ENCODE measurements around the gene ARL11.

The ARL11 gene

DNA sequence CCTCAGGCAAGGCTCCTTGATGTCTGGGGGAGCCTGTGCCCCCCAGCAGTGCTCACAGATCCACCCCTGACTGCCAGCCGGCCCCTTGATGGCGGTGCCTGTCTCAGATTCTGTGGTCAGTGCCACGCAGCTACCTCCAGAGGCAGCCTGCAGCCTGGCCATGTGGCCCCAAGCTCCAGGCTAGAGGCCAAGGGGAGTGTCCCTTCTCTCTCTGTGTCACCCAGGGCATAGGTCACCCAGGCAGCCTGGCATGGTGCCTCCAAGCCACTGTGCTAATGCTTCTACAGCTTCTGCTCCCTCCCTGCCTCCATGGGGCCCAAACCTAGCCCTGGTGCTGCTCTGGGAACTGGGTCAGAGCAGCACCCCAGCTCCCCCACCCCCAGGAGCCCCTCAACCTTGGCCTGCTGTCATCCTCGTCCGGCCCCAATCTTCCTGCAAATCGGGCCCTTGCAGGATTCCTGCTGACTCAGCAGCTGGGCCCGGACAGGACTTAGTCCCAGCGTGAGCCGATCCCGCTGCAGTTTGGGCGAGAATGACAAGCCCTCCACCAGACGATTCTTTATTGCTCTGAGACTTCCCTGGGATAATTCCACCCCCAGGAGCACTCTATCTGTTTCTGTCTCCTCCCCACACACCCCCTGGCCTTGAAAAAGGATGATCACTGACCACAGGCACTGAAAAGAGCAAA, 2.8 kb upstream of the ARL11 start:
- H3K4me3 Mint-ChIP-seq: no peak overlapping the region
- no peaks in the 10 kb centered on the region for H3K9me3 Mint-ChIP-seq
- CTCF ChIA-PET: interaction anchor here (1.6 kb wide), 1 partner anchor 8 kb away, joined by 3 read pairs; no protein-coding TSS in a partner anchor
- DNase-seq: no peak
- H3K36me3 Mint-ChIP-seq: no peaks in the 10 kb centered on the region
- H3K27ac Mint-ChIP-seq: no peak overlapping the region
- peaks cover 19% of the 10 kb centered on the region for H3K27me3 Mint-ChIP-seq
- H3K4me1 Mint-ChIP-seq: peaks cover 18% of the 10 kb centered on the region

DNA sequence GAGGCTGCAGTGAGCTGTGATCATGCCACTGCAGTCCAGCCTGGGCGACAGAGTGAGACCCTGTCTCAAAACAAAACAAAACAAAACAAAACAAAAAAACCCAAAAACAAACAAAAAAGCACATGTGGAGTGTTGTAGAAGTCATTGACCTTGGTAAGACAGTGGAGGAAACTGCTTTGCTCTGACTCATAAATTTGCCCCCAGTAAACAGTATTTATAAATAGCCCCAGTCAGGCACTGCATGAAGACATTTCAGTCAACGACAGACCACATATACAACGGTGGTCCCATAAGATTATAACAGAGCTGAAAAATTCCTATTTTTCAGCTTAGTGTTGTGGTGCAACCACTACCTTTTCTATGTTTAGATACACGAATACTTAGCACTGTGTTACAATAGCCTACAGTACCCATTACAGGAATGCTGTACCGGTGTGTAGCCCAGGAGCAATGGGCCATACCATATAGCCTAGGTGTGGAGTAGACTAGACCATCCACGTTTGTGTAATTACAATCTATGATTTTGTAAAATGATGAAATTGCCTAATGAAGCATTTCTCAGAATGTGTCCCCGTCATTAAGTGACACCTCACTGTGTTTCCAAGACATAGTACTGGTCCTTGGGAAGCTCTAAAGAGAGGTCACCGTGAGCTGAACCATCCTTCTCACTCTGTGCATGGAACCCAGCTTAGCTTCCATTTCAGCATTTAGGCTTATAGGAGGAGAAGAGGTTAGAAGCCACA, 1.1 kb downstream of the ARL11 start:
- no peak overlapping the region for H3K27ac Mint-ChIP-seq
- H3K4me1 Mint-ChIP-seq: peaks cover 18% of the 10 kb centered on the region
- H3K4me3 Mint-ChIP-seq: peak overlapping the region; percentile 90
- no peak for DNase-seq
- no peaks in the 10 kb centered on the region for H3K36me3 Mint-ChIP-seq
- H3K9me3 Mint-ChIP-seq: no peaks in the 10 kb centered on the region
- CTCF ChIA-PET: interaction anchor here (0.9 kb wide), 1 partner anchor 41 kb away, joined by 3 read pairs; no protein-coding TSS in a partner anchor
- H3K27me3 Mint-ChIP-seq: peaks cover 5% of the 10 kb centered on the region

DNA sequence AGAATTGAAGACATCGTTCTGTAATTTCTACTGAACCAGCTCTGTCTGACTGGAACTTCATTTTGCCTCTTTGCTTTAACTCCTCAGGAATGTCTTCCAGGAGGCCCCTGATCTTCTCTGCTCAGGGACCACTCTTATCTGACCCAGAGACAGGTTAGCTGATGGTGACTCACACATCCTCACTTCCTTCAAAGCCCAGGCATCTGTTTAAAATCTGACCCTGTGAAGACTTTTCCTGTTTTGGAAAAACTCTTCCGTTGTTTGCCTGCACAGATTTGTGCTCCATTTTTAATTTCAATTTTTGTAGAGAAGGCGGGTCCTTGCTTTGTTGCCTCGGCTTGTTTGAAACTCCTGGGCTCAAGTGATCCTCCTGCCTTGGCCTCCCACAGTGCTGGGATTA, 1.6 kb downstream of the ARL11 start:
- H3K9me3 Mint-ChIP-seq: no peaks in the 10 kb centered on the region
- H3K27me3 Mint-ChIP-seq: peaks cover 4% of the 10 kb centered on the region
- peaks cover 18% of the 10 kb centered on the region for H3K4me1 Mint-ChIP-seq
- DNase-seq: no peak
- CTCF ChIA-PET: no interaction called here
- H3K36me3 Mint-ChIP-seq: no peaks in the 10 kb centered on the region
- no peak overlapping the region for H3K27ac Mint-ChIP-seq
- H3K4me3 Mint-ChIP-seq: no peak overlapping the region

DNA sequence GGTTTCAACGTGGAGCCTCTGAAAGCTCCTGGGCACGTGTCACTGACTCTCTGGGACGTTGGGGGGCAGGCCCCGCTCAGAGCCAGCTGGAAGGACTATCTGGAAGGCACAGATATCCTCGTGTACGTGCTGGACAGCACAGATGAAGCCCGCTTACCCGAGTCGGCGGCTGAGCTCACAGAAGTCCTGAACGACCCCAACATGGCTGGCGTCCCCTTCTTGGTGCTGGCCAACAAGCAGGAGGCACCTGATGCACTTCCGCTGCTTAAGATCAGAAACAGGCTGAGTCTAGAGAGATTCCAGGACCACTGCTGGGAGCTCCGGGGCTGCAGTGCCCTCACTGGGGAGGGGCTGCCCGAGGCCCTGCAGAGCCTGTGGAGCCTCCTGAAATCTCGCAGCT, 2.3 kb downstream of the ARL11 start:
- Mint-ChIP-seq H3K4me1 (peaks cover 23% of the 10 kb centered on the region), H3K4me3 (no peak overlapping the region), H3K27ac (no peak overlapping the region), H3K36me3 (no peaks in the 10 kb centered on the region), H3K27me3 (no peaks in the 10 kb centered on the region), H3K9me3 (no peaks in the 10 kb centered on the region)
- DNase-seq: no peak
- CTCF ChIA-PET: no interaction called here

DNA sequence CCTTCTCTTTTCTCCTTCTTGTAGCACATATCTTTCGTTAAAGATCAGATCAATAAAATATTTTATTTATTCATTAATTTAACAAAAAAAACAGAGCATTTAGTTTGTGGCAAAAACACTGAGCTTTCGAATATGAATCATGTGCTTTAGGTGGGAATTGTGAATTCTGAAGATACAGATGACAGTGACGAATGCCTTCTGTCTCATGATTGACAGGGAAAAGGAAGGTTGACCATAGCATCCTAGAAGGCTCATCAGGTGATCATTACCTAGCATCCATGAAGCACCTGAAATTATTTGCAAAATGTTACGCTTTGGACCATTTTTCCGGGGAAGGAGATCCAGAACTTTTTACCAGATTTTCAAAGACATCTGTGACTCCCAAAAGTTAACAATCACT, 3.8 kb downstream of the ARL11 start:
- DNase-seq: no peak
- H3K27me3 Mint-ChIP-seq: no peaks in the 10 kb centered on the region
- peaks cover 30% of the 10 kb centered on the region for H3K4me1 Mint-ChIP-seq
- H3K9me3 Mint-ChIP-seq: no peaks in the 10 kb centered on the region
- no peak overlapping the region for H3K4me3 Mint-ChIP-seq
- H3K36me3 Mint-ChIP-seq: no peaks in the 10 kb centered on the region
- CTCF ChIA-PET: no interaction called here
- no peak overlapping the region for H3K27ac Mint-ChIP-seq

DNA sequence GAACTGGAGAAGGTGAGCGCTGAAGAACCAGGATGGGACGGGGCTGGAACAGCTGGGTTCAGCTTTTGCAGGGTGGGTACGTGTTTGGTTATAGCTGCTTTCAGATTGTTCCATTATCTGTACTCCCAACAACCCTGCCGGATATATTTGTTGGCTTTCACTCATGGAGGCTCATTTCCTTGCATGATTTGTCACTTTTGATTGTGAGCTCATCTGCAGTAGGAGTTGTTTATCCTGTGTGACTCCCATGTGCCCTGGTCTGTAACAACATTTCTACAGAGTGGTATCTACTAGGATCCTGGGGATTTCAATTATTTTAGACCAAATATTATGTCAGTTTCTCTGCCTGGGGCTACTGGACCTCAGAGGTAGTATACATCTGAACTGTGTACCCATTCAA, 5.4 kb downstream of the ARL11 start:
- Mint-ChIP-seq H3K4me1 (peaks cover 20% of the 10 kb centered on the region), H3K27ac (no peak overlapping the region), H3K9me3 (no peaks in the 10 kb centered on the region), H3K4me3 (no peak overlapping the region), H3K36me3 (no peaks in the 10 kb centered on the region), H3K27me3 (no peaks in the 10 kb centered on the region)
- CTCF ChIA-PET: interaction anchor here (1.5 kb wide), 1 partner anchor 9 kb away, joined by 3 read pairs; no protein-coding TSS in a partner anchor
- no peak for DNase-seq

DNA sequence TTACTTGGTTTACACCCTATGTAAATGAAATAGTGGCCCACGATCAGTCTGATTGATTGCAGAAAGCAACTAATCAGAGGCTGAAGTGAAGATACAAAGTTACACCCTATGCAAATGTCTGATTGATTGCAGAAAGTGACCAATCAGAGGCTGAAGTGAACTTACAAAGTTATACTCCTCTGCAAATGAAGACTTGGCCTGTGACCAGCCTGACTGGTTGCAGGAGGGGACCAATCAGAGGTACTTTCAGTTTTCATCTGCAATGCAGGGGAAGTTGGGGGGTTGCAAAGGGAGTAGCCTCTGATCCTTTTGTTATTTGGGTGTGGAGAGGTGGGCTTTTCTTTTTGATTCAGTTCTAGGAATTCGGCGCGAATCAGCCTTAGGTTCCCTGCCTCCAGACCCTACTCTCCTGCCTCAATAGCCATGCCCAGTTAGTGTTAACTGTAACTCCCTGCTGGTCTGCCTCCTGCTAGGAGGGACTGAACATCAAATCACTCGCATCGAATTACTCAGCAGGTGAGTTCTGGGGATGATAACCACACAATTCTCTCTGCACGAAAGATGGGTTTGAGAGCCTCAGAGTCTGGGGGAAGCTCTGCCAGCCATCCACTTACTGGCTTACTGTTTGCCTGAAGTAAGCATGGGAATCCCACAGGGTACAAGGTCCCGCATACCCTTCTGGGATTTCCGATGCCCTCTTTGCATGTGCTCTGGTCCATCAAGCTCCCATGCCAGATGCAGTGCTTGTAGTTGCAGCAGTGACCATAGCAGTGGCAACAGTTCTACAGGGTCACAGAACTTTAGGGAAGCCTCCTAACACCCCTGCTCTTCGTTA, 7.5 kb downstream of the ARL11 start:
- DNase-seq: peak; percentile 44
- peak overlapping the region; percentile 68 for H3K4me3 Mint-ChIP-seq
- H3K27me3 Mint-ChIP-seq: no peaks in the 10 kb centered on the region
- no peaks in the 10 kb centered on the region for H3K36me3 Mint-ChIP-seq
- H3K4me1 Mint-ChIP-seq: peaks cover 12% of the 10 kb centered on the region
- H3K9me3 Mint-ChIP-seq: no peaks in the 10 kb centered on the region
- CTCF ChIA-PET: no interaction called here
- H3K27ac Mint-ChIP-seq: peak overlapping the region; percentile 66

DNA sequence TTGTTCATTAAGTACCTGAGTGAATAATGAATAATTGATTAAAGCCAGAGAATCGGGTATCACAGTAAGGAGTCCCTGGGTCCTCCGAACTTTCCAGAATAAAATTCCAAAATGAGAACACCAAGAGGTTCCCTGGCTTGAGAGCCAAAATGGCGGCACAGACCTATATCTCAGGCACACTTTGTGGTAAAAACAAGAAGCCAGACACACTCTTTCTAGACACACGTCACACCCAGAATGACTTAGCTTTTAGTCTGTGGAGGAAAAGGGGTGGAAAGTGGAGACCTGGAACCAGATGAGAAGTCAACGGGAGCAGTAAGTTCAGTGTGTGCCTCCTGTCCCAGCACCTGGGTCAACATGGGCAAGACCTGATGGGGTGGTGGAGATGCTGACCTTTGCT, 8.4 kb downstream of the ARL11 start:
- Mint-ChIP-seq H3K27me3 (no peaks in the 10 kb centered on the region), H3K36me3 (no peaks in the 10 kb centered on the region), H3K4me3 (peak overlapping the region; percentile 68), H3K9me3 (no peaks in the 10 kb centered on the region), H3K4me1 (peaks cover 12% of the 10 kb centered on the region), H3K27ac (peak overlapping the region; percentile 17)
- no peak for DNase-seq
- CTCF ChIA-PET: no interaction called here

DNA sequence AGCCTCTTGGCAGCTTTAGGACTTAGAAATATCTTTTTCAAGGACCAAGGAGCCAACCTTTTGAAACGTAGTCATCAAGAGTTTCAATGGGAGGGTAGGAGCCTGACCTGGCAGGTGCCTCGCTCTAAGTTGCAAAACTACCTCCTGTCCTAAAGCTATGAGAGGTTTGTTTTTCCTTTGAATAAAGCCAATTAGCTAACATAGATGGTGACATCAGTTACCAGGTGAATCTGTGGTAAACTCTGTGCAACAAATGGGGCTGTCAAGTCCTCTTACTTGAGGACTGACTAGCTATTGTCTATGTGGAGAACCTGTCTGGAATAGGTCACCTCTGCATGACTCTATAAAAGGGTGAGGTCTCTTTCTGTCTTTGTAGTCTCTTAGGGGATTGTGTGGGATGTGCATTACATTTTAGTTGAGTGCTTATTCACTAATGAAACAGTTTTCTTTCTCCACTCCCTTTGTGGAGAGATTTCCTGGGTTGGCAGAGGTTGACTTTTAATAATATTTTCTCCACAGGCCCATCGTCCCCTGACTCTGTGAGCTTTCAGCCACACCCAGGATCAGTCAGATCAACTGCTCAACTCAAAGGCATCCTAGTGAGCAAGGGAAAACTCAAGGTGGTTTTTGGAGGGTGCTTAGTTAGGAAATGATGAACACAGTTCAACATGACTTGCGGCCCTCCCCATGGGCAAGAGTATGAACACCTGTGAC, 9.9 kb downstream of the ARL11 start:
- no peak for DNase-seq
- H3K4me3 Mint-ChIP-seq: no peak overlapping the region
- CTCF ChIA-PET: no interaction called here
- no peak overlapping the region for H3K27ac Mint-ChIP-seq
- peaks cover 22% of the 10 kb centered on the region for H3K4me1 Mint-ChIP-seq
- H3K9me3 Mint-ChIP-seq: no peaks in the 10 kb centered on the region
- H3K27me3 Mint-ChIP-seq: peaks cover 4% of the 10 kb centered on the region
- H3K36me3 Mint-ChIP-seq: no peaks in the 10 kb centered on the region

DNA sequence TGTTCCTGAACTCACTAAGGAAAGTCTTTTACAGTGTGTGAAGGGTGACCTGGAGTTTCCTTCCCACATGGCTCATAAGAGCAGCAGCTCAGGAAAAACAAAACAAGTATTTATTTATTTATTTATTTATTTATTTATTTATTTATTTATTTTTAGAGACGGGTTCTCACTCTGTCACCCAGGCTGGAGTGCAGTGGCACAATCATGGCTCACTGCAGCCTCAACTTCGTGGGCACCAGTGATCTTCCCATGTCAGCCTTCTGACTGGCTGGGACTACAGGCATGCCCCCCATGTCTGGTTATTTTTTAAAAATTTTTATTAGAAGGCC, 10.4 kb downstream of the ARL11 start:
- H3K27me3 Mint-ChIP-seq: peaks cover 4% of the 10 kb centered on the region
- CTCF ChIA-PET: no interaction called here
- H3K4me1 Mint-ChIP-seq: peaks cover 22% of the 10 kb centered on the region
- no peaks in the 10 kb centered on the region for H3K9me3 Mint-ChIP-seq
- H3K27ac Mint-ChIP-seq: no peak overlapping the region
- H3K36me3 Mint-ChIP-seq: no peaks in the 10 kb centered on the region
- no peak overlapping the region for H3K4me3 Mint-ChIP-seq
- no peak for DNase-seq

DNA sequence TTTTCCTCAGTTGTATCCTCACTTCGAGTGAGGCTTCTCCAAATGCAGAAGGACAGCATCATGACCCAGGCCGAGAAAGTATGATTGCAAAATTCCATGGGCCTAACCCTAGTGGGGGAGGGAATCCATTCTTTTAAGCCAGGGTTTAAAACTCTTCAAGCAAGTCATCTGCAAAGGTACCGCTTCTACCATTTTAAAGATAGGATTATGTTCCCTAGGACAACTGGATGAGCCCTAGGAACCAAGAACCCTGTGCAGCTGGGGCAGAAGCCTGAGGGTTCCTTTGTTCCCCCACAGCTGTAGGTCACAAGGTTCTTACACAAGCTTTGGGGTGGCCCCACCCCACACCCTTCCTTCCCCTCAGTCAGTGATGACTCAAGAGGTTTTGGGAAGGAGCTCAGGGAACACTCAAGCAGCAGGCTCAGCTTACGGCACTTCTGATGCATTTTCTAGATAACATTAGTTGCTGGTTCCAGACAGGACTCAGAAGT, 13.5 kb downstream of the ARL11 start:
- DNase-seq: no peak
- Mint-ChIP-seq H3K27ac (no peak overlapping the region), H3K9me3 (no peaks in the 10 kb centered on the region), H3K36me3 (peaks cover 2% of the 10 kb centered on the region), H3K4me1 (peaks cover 25% of the 10 kb centered on the region), H3K4me3 (no peak overlapping the region), H3K27me3 (peaks cover 4% of the 10 kb centered on the region)
- CTCF ChIA-PET: no interaction called here

DNA sequence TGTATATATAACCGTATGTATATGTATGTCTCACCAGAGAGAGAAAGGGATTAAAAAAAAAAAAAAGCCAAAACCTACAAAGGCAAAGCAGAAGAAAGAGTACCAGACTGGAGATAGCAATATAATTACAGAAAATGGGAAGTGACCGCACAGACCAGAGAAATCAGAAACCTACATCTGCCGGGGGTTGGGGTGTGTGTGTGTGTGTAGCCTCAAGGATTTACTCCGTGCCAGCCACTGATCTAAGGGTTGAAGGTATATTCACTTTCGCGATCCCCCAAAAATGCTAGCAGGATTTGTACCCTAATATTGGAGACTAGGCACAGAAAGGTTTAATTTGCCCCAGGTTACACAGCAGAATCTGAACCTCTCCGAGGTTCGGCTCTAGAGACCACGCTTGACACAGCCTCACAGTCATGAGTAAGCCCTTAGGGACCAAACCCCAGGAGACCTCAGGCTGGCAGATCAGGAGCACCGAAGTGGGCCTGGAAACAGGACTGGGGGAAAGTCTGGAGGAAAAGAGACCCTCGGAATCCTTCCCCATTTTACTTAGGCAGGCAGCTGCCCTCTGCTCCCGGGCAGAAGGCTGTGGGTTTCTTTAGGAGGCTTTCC, 14.8 kb downstream of the ARL11 start:
- CTCF ChIA-PET: no interaction called here
- no peak overlapping the region for H3K4me3 Mint-ChIP-seq
- H3K4me1 Mint-ChIP-seq: peaks cover 25% of the 10 kb centered on the region
- H3K27me3 Mint-ChIP-seq: peaks cover 4% of the 10 kb centered on the region
- DNase-seq: no peak
- H3K27ac Mint-ChIP-seq: no peak overlapping the region
- peaks cover 2% of the 10 kb centered on the region for H3K36me3 Mint-ChIP-seq
- H3K9me3 Mint-ChIP-seq: no peaks in the 10 kb centered on the region

DNA sequence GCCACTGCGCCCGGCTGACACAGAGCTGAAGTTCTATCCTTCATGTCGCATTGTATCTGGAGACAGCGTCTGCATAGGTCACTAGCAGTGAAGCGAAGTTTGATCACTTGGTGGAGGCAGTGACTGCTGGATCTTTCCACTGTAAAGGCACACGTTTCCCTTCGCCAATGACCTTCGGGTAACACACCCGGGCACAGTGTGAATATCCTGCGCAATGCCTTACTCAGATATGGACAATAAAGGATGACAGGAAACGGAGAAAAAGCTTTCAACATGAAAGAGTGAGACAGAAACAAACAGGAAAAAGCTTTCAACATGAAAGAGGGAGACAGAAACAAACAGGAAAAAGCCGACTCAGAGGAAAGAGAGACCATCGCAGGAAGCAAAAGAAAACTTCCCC, 17.1 kb downstream of the ARL11 start:
- no peaks in the 10 kb centered on the region for H3K9me3 Mint-ChIP-seq
- DNase-seq: no peak
- no peak overlapping the region for H3K4me3 Mint-ChIP-seq
- CTCF ChIA-PET: no interaction called here
- peaks cover 4% of the 10 kb centered on the region for H3K27me3 Mint-ChIP-seq
- H3K27ac Mint-ChIP-seq: peak overlapping the region; percentile 47
- peaks cover 2% of the 10 kb centered on the region for H3K36me3 Mint-ChIP-seq
- peaks cover 25% of the 10 kb centered on the region for H3K4me1 Mint-ChIP-seq

DNA sequence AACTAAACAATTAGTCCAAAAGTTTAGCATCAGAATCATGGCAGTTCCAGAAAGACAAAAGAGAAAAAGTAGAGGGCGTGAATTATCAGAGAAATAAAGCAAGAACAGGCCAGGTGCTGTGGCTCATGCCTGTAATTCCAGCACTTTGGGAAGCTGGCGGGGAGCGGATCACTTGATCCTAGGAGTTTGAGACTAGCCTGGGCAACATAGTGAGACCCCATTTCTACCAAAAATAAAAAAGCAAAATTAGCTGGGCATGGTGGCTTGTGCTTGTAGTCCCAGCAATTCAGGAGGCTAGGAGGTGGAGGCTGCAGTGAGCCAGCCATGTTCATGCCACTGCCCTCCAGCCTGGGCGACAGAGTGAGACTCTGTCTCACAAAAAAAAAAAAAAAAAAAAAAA, 18.4 kb downstream of the ARL11 start:
- H3K36me3 Mint-ChIP-seq: peaks cover 2% of the 10 kb centered on the region
- no peak for DNase-seq
- H3K4me3 Mint-ChIP-seq: no peak overlapping the region
- H3K27me3 Mint-ChIP-seq: peaks cover 4% of the 10 kb centered on the region
- H3K27ac Mint-ChIP-seq: no peak overlapping the region
- H3K9me3 Mint-ChIP-seq: no peaks in the 10 kb centered on the region
- CTCF ChIA-PET: no interaction called here
- peaks cover 25% of the 10 kb centered on the region for H3K4me1 Mint-ChIP-seq

All from activated naive CD4-positive, alpha-beta T cell treated with anti-CD3 and anti-CD28 coated beads, Interleukin-2, amount 10 ng/mL, durations not matched to agents 7 days and 5 days (primary cell).